GM19238 (cell line): ENCODE data around the gene CEP290.

Experiments used
- DNase-seq: peaks from one replicate; pipeline ENCODE4 v3.0.0; 2011; ENCODE audit warnings: low spot score; ENCODE audit not compliant: insufficient read length

The CEP290 gene, protein sequence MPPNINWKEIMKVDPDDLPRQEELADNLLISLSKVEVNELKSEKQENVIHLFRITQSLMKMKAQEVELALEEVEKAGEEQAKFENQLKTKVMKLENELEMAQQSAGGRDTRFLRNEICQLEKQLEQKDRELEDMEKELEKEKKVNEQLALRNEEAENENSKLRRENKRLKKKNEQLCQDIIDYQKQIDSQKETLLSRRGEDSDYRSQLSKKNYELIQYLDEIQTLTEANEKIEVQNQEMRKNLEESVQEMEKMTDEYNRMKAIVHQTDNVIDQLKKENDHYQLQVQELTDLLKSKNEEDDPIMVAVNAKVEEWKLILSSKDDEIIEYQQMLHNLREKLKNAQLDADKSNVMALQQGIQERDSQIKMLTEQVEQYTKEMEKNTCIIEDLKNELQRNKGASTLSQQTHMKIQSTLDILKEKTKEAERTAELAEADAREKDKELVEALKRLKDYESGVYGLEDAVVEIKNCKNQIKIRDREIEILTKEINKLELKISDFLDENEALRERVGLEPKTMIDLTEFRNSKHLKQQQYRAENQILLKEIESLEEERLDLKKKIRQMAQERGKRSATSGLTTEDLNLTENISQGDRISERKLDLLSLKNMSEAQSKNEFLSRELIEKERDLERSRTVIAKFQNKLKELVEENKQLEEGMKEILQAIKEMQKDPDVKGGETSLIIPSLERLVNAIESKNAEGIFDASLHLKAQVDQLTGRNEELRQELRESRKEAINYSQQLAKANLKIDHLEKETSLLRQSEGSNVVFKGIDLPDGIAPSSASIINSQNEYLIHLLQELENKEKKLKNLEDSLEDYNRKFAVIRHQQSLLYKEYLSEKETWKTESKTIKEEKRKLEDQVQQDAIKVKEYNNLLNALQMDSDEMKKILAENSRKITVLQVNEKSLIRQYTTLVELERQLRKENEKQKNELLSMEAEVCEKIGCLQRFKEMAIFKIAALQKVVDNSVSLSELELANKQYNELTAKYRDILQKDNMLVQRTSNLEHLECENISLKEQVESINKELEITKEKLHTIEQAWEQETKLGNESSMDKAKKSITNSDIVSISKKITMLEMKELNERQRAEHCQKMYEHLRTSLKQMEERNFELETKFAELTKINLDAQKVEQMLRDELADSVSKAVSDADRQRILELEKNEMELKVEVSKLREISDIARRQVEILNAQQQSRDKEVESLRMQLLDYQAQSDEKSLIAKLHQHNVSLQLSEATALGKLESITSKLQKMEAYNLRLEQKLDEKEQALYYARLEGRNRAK (N-terminal part only)

DNA sequence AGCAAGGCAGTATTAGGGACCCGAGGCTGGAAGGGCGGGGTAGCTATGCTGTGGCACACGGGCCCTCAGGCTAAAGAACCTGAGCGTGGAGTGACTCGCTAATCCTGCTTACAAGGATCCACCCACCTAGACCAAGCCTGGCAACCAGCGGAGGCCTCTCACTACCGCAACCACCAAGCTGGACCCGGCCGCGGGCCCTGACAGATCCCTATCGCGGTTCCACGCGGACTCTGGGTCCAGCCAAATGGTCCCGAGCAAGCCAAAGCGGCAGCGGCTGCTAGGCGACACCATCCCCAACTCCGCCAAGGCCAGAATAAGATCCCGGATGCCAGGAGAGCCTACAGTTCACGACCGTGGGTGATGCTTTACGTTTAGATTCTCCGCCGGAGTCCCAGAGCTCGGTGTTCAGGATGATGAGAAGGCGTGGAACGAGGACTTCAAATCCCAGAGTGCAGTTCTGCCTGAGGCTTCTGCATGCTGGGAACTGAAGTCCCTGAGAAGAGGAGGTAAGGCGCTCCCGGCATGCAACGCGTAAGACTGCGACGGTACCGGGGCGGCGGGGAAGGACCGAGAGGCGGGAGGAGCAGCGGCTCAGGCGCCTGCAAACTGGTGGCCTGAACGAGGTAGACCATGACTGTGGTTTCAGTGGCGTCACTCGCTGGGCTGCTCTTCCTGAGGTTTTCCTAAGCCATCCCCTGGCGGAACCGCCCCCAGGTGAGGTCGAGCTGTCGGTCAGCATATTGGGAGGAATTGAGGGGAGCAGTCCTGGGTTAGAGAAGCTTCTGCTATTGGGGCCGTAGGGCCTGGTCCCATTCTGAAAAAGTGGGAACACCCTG is at the start of gene CEP290, which contains the start of gene TMTC3:
CEP290 (minus strand) TSS at position 315 of the 836 bp plus-strand sequence. CDS start 781 bp downstream, outside the sequence.
TMTC3 (plus strand) TSS at position 534 of the 836 bp plus-strand sequence. CDS start 6,009 bp downstream, outside the sequence.
- DNase-seq = peak; percentile 59

DNA sequence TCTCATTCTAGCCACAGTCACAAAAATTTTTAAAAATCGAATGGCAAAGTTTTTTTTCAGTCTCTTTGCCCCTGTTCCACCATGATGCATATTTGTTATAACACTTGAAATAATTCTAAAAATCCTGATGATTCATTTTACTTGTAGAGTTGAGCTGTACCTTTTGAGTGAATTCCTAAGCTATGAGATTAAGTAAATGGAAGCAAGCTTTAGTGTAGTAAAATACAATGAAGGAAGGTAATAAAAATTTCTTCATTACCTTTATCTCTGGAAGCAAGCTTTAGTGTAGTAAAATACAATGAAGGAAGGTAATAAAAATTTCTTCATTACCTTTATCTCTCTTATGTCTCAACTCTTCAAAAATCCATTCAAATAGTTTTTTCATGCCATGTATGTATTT is 46.3 kb upstream of the CEP290 start:
- DNase-seq = no peak

DNA sequence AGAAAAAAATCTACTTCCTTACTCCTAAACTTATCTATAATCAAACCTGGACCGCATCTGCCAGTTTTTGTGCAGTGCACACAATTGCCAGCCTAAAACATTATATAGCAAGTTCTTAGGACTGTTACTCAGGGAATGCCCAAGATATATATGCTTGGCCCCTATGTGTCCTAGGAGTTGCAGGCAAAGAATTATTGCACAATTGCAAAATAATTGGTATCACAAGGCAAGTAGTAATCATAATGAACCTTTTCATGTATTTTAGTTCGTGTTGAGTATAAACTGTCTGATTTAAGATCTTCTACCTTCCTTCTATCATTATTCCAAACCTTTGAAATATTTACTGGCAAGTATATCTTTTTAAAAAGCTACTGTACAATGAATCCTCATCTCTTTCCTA is 45.7 kb upstream of the CEP290 start:
- DNase-seq = no peak

DNA sequence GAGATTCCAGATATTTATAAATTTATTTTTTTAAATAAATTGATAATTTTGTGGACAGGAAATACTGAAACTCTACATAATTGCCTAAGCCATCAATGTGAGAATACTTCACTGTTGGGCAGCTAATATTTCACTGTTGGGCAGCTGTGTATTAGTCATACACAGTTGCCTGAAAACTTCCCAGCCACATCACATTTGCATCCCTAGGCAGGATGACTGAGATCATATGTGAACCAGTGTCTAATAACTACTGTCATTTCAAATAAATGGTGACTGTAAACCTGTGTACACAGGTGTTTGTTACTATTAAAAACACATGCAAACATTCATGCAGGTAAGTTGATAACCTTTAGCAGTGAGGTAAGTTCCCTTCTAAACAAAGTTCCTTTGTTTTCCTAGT is 44.1 kb upstream of the CEP290 start:
- DNase-seq = no peak

DNA sequence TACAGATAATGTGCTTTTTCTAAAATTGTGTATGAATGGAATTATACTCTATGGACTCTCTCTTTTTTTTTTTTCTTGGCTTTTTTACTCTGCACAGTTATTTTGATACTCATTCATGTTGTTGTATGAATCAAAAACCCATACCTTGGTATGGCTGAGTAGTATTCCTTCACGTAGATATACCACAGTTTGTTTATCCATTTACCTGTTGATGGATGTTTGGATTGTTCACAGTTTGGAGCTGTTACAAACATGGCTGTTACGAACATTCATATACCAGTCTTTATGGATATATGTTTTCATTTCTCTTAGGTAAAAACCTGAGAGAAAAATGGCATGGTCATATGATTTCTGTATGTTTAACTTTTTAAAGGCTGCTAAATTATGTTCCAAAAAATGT is 43.4 kb upstream of the CEP290 start:
- DNase-seq = no peak

DNA sequence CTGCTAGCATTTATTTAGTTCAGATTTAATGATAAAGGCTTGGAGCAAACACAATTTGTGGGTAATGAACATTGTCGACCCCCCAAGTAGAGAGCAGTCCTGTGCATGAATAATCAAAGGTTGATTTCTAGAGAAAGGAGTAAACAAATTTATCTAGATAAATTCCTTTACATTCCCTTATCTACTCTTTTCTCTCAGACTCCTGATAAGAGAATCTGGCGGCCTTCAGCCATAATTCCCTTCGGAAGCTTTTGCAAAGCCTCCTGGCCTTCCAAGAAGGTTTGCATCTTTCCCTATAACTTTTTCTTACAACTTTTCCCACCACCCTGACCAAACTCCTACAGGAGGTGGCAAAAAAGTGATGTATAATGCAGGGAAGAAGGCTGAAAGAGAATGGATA is 42.3 kb upstream of the CEP290 start:
- no peak for DNase-seq

DNA sequence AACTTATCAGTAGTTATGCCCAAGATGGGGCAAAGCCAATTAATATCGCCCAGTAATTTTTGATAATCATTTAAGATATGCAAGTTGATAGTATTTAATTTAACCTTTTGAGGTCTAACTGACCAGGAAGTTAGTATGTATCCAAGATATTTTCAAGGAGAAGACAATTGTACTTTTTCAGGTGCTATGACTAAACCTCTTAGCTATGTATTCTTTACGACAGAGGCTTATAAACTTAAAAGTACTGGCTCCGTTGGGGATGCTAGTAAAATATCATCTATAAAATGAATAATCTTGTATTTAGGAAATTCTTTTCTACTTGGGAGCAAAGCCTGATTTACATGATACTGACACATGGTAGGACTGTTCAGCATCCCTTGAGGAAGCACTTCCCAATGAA is 40.5 kb upstream of the CEP290 start:
- DNase-seq = no peak

DNA sequence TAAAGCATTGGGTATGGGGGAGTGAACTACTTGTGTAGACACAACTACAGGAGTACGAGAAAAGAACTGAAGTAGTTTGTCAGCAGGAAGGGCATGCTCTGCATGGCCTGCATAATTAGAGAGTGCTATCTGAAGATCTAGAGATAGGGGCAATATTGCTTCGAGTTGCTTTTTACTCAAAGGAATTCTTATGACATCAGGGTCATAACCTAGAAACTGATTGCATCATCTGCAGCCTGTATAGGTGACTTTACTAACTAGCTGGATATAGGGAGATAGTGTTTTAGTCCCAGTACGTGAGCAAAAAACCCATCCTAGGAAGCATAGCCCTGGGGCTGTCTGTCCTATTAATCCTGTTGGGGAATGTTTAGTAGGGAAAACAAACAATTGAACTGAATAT is 40.0 kb upstream of the CEP290 start:
- DNase-seq = no peak

DNA sequence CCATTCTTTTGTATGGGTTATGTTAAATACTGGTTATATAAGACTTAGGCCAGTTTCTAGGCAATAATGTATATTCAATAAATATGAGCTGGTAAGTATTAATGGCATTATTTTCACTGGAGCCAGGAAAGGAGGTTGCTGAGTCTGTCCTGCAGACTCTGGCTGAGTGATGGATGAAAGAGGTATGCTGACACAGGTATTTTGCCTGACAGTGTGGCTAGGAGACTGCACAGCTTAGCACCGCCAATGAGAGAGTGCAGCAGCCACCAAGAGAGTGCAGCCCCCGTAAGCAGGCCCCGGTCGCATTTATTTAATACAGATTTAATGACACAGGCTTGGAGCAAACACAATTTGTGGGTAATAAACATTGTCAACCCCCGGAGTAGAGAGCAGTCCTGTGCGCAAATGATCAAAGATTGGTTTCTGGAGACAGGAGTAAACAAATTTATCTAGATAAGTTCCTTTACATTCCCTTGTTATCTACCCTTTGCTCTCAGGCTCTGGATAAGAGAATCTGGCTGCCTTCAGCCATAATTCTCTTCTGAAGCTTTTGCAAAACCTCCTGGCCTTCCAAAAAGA is 37.6 kb upstream of the CEP290 start:
- DNase-seq = no peak

DNA sequence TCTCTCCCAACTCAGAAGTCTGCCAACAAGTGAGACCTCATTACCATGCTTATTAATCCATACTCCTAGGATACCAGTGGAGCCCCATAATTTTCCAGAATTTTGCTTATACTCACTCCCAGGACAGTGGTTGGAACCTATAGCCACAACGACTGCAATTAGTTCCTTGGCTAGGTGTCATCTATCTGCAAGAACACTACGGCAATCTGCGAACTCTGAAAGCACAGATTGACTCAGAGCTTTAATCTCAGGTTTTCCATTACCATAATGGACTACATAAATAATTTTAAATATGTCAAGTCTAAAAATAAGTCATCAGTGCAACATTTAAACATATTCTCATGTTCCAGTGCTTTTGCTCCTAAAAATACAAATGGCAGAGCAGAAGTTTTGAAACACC is 33.7 kb upstream of the CEP290 start:
- DNase-seq = no peak

DNA sequence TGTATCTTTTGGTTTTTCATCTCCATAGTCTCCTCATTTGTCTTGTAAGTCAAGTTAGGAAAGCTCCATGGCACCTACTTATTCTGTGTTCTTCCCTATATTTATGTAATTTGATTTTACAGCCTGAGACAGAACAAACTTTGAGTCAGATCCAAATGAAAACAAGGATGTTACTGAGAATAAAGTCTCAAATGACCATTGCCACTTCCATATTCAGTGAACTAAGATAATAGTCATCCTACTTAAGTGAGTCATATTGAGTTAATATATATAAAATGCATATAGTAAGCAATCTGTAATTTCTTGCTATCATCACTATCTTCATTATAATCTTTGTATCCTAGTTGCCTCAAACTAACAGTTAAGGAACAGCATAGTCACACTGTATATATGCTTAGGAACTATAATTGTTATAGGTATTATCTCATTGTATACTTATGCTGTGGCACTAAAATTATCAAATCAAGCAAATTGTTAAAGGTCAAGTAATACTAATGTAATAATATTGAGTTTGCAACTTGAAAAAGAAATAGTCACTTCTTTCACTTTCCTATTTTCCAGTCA is 31.0 kb upstream of the CEP290 start:
- DNase-seq = no peak

DNA sequence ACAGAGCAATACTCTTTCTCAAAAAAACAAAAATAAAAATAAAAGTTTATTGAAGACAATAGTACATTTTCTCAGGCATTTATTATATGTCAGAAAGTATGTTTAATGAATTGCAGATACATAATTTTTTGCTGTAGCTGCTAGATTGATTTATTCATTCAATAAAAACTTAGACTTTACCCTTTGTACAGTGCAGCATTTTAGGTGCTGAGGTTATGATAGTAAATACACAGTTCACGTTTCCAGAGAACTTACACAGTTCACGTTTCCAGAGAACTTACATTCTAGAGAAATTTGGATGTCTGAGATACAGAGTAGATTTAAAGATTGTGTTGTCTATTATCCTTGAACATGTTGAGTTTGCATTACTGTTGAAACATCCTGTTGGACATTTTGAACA is 25.5 kb upstream of the CEP290 start:
- no peak for DNase-seq

DNA sequence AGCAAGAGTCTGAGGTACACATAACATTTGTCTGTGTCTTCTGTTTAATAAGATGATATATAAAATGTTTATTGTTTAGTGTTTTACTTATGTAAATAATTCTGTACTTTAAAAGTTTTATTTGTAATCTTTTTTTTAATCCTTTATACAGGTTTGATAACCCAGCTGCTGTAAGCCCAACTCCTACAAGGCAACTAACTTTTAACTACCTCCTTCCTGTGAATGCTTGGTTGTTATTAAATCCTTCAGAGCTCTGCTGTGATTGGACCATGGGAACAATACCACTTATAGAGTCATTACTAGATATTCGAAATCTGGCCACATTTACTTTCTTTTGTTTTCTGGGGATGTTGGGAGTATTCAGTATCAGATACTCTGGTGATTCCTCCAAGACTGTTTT is 24.3 kb upstream of the CEP290 start:
- DNase-seq = no peak

DNA sequence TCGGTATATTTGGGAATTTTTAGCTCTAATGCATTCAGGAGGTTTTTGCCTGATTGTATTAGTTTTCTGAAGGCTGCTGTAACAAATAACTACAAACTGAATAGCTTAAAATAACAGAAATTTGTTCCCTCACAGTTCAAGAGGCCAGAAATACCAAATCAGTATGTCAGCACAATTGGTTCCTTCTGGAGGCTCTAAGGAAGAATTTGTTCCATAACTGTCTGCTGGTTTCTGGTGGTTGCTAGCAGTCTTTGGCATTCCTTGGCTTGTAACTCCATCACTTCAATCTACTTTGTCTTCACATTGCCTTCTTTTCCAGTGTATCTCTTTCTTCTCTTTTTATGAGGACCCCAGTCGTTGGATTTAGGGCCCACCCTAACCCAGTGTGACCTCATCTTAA is 21.5 kb upstream of the CEP290 start:
- no peak for DNase-seq

DNA sequence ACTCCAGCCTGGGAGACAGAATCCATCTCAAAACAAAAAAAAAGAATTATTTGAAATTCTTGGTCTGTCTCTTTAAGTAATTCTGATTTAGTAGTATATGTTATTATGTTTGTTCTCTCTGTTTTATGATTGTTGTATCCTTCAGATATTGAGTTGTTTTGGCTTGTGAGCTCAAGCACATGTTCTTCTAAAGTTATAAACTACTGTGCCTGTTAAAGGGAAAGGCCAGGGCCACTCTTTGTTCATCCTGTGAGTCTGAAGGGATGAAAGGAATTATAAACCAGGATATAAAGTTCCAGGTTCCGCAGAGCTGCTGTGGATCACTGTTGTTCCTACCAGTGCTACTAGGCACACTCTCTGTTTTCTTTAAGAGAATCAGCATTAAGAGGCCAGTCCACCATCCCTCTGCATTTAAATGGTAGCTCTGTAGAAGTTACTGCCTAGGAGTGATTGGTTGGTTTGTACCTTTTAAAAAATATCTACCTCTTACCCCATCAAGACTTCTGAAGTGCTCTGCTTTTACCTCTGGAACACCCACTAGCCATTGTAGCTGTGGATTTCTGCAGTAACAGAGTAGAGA is 14.3 kb upstream of the CEP290 start:
- no peak for DNase-seq

DNA sequence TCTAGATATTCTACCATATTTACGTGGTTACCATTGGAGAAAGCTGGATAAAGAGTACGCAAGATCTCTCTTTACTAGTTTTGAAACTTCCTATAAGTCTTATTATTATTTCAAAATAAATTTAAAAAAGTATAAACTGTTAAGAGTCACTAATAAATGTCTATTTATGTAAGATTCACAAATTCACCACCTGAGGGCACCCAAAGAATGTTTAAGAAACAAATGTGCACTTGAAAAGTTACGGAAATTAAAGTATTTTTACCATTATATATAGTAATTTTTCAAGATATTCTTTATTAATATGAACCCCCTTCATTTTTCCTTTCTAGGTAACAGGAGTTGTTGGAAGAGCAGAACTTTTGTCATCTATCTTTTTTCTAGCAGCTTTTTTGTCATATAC is 12.1 kb upstream of the CEP290 start:
- no peak for DNase-seq

DNA sequence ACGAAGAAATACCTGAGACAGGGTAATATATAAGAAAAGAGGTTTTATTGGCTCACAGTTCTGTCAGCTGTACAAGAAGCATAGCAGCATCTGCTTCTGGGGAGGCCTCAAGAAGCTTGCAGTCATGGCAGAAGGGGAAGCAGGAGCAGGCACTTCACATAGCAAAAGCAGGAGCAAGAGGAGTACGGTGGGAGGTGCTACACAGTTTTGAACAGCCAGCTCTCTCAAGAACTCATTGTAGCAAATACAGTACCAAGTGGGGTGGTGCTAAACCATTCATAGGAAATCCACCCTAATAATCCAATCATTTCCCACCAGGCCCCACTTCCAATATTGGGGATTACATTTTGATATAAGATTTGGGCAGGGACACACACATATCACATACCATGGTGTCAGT is 8.2 kb upstream of the CEP290 start:
- no peak for DNase-seq

DNA sequence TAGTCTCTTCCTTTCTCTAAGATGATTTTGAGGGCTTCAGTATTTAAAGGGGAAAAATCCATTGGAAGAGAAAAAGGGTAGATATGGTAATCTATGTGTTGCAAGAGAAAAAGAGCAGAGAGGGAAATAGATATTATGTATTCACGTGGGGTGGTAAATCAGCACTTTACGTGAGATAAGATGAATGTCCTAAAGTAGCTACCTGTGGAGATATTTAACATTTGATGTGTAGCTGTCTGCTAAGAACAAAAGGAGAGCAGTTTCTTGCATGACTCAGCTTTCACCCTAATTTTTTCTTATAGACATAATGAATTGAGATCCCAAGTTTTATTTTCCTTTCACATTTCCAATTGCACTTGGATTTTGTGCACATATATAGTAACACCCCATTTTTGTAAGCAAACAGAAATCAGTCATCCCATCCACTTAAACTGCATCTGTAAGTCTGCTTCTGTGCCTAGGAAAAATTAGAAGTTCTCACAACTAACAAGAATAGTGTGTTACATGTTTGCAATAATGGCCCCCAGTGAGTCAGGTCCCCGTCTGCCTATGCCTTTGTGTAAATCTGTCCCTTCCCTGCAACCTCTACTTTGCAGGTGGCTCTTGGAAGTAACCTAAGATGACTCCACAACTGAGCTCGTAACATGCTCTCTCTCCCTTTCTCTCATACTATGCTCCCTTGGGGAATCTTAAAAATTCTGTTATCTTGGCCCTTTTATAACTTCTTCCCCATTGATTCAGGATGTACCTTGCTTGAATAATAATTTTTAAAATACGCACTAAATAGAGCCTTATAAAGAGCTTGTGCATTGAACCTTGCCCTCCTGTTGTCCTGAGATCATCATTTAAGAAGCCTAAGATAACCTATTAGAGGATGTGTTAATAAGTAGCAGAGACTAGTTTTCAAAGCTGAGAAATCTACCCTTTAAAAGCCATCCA is 3.9 kb upstream of the CEP290 start:
- no peak for DNase-seq
